ENCODE measurements around the gene ARL5C.

Gene ARL5C

DNA sequence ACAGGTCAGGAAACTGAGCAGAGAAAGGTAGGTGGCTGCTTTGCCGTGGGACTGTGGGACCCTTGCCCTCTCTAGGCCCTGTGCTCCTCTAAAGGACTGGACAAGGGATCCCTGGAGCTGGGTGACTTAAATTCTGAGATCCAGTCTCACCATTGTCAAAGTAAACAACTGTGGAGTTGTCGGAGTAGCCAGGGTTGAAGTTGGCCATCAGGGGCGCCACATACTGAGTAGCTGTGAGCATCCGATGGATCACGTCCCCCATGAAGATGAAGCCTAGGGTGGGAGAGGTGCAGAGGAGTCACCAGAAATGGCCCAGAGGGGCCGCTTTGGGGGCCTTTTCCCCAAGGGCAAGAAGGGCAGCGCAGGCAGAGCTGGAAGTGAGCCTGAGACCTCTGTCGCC, 58.0 kb downstream of the ARL5C start:
- DNase-seq (ENCODE audit: low read depth in 2 of 2): no peak

DNA sequence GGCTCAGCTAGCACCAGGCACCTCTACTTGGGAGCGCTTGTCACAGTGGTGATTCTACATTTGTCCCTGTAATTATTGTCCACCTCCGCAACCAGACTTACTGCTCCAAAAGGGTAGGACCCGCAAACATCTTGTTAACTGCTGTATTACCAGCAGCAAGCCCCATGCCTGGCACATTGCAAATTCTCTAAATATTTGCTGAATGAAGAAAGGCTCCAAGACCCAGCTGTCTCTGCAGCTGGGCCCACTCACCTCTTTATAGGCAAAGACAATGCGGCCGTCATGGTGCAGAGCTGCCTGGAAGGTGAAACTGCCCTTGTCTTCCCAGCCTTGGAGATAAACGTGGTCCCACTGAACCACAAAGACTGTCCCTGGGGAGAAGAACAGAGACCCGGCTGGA, 58.8 kb downstream of the ARL5C start:
- DNase-seq (ENCODE audit: low read depth in 2 of 2): no peak
